Measurements from ENCODE around the gene RPL32.
A peak's percentile ranks its signal among the peaks of the same experiment; 100 is the strongest.

DNA sequence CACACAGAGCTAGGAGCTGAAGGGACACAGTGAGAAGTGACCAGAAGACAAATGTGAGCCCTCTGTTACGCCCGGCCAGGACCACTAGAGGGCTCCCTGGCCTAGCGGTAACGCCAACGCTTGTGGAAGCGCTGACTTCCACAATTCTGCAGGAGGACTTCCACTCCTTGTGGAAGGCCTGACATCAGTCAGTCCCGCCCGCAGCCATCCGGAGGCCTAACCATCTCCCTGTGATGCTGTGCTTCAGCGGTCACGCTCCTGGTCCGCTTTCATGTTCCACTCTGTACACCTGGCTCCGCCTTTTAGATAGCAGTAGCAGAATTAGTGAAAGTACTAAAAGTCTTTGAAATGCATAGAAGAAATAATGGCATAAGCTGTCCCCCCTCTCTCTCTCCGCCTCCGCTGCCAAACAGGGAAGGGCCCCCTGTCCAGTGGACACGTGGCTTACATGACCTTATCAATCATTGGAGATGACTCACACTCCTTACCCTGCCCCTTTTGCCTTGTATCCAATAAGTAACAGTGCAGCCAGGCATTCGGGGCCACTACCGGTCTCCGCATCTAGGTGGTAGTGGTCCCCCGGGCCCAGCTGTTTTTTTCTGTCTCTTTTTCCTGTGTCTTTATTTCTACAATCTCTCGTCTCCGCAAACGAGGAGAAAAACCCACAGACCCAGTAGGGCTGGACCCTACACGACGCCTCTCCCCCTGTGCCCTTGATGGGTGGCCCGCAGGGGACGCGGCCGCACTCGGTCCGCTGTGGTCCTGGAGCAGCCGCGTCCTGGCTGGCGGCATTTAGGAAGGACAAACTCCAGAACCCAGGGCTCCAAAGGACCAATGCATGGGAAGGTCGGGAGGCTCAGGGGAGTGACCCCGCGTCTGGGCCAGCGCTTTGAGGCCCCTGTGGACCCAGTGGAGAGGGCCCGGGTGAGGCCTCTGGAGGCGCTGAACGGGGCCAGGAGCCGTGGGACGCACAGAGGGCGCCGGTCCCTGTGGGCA lies 27.0 kb upstream of the RPL32 start:
- peak; percentile 97 for TF ChIP-seq SMC3 (IDR thresholded peaks at IDR 0.05; ENCODE audit: low read depth, low read length)
- TF ChIP-seq, protein P1, sequence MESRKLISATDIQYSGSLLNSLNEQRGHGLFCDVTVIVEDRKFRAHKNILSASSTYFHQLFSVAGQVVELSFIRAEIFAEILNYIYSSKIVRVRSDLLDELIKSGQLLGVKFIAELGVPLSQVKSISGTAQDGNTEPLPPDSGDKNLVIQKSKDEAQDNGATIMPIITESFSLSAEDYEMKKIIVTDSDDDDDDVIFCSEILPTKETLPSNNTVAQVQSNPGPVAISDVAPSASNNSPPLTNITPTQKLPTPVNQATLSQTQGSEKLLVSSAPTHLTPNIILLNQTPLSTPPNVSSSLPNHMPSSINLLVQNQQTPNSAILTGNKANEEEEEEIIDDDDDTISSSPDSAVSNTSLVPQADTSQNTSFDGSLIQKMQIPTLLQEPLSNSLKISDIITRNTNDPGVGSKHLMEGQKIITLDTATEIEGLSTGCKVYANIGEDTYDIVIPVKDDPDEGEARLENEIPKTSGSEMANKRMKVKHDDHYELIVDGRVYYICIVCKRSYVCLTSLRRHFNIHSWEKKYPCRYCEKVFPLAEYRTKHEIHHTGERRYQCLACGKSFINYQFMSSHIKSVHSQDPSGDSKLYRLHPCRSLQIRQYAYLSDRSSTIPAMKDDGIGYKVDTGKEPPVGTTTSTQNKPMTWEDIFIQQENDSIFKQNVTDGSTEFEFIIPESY (IDR thresholded peaks at IDR 0.05; ENCODE audit: borderline replicate concordance, low read depth) = no peak
- TF ChIP-seq SIN3A (IDR thresholded peaks at IDR 0.05; ENCODE audit: borderline replicate concordance, low read depth, low read length) = no peak
- no peak for TF ChIP-seq POLR2AphosphoS5 (IDR thresholded peaks at IDR 0.05; ENCODE audit: low read depth, low read length)
- TF ChIP-seq, protein P2, sequence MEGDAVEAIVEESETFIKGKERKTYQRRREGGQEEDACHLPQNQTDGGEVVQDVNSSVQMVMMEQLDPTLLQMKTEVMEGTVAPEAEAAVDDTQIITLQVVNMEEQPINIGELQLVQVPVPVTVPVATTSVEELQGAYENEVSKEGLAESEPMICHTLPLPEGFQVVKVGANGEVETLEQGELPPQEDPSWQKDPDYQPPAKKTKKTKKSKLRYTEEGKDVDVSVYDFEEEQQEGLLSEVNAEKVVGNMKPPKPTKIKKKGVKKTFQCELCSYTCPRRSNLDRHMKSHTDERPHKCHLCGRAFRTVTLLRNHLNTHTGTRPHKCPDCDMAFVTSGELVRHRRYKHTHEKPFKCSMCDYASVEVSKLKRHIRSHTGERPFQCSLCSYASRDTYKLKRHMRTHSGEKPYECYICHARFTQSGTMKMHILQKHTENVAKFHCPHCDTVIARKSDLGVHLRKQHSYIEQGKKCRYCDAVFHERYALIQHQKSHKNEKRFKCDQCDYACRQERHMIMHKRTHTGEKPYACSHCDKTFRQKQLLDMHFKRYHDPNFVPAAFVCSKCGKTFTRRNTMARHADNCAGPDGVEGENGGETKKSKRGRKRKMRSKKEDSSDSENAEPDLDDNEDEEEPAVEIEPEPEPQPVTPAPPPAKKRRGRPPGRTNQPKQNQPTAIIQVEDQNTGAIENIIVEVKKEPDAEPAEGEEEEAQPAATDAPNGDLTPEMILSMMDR (IDR thresholded peaks at IDR 0.05) = peak; percentile 84

All from SK-N-SH (cell line).